Skeletal muscle tissue (tissue), 5 donors: Measurements from ENCODE around the gene HOXA1. TPM values are rescaled to one million over a fixed set of nuclear protein-coding genes. Genes with fewer than 3 reads are reported as not detected.
"Not testable (repeated sequence)": the region's sequence is repeated elsewhere in the genome, so short reads cannot be mapped to it uniquely, and the experiment has no call there.

Experiments used
- H3K27ac ChIP-seq: one replicate; pipeline ENCODE4 v1.7.0; 2013; ENCODE audit warnings: mild to moderate bottlenecking, low read depth, low read length, inconsistent platforms
- H3K27me3 ChIP-seq, 3 donors: one replicate each; pipeline ENCODE4 v1.7.0; 2013; ENCODE audit warnings: low read length in 3 of 3; ENCODE audit not compliant: control insufficient read depth in 3 of 3, insufficient read depth in 3 of 3
- H3K36me3 ChIP-seq, 3 donors: one replicate each; pipeline ENCODE4 v1.7.0; 2013; ENCODE audit warnings: low read length in 3 of 3; ENCODE audit not compliant: control insufficient read depth in 3 of 3, insufficient read depth in 3 of 3
- H3K4me1 ChIP-seq, 3 donors: one replicate each; pipeline ENCODE4 v1.7.0; 2013; ENCODE audit warnings: low read length in 3 of 3, mild to moderate bottlenecking in 3 of 3; ENCODE audit not compliant: control insufficient read depth in 3 of 3, insufficient read depth in 3 of 3
- H3K4me3 ChIP-seq, 3 donors: one replicate each; pipeline ENCODE4 v1.7.0; 2013; ENCODE audit warnings: low read length in 3 of 3
- H3K9ac ChIP-seq, 3 donors: one replicate each; pipeline ENCODE4 v1.7.0; 2013; ENCODE audit warnings: low read length in 3 of 3, mild to moderate bottlenecking in 3 of 3, moderate library complexity in 2 of 3, low read depth in 1 of 3
- H3K9me3 ChIP-seq, 3 donors: one replicate each; pipeline ENCODE4 v1.7.0; 2013; ENCODE audit warnings: low read length in 3 of 3; ENCODE audit not compliant: control insufficient read depth in 3 of 3
- small RNA-seq: library from RNA; depleted of rRNA; stranded (forward); fragments of <200 nt; gene quantifications from one replicate; pipeline ENCODE3, GENCODE V24; 2014
- total RNA-seq: library from RNA; depleted of rRNA; stranded (reverse); fragments of >200 nt; gene quantifications from one replicate; pipeline ENCODE4 v1.2.3, GENCODE V29; 2014
- donor health status: Osteomylitis.

The HOXA1 gene
- total RNA-seq, 1 donor from 2014 or later, result not detected

- Histone ChIP-seq H3K4me3 (no peak overlapping the region), H3K9ac (no peak overlapping the region), H3K9me3 (no peaks in the 10 kb centered on the region), H3K27me3 (no peaks in the 10 kb centered on the region), H3K36me3 (no peaks in the 10 kb centered on the region), H3K4me1 (no peaks in the 10 kb centered on the region), H3K27ac (no peak overlapping the region)
Observed at GRCh38 chr7:27048438-27048837, 47.4 kb downstream of the HOXA1 start.

GRCh38 chr7:27046854-27047549, 48.8 kb downstream of the HOXA1 start:
- no peak overlapping the region for H3K9ac ChIP-seq
- H3K9me3 ChIP-seq, result no peaks in the 10 kb centered on the region

GRCh38 chr7:27045972-27046371, 49.8 kb downstream of the HOXA1 start:
- not testable (repeated sequence) for H3K27ac ChIP-seq, H3K36me3 ChIP-seq, H3K9me3 ChIP-seq, H3K27me3 ChIP-seq, H3K9ac ChIP-seq, H3K4me1 ChIP-seq, H3K4me3 ChIP-seq

More at GRCh38 chr7:27046854-27047549, 48.8 kb downstream of the HOXA1 start:
- Histone ChIP-seq H3K4me3 (no peak overlapping the region), H3K27ac (no peak overlapping the region), H3K27me3 (no peaks in the 10 kb centered on the region), H3K36me3 (no peaks in the 10 kb centered on the region), H3K4me1 (no peaks in the 10 kb centered on the region)

- not testable (repeated sequence) for H3K4me1 ChIP-seq, H3K27me3 ChIP-seq, H3K9me3 ChIP-seq, H3K27ac ChIP-seq, H3K4me3 ChIP-seq, H3K9ac ChIP-seq, H3K36me3 ChIP-seq
Observed at GRCh38 chr7:27045066-27045465, 50.7 kb downstream of the HOXA1 start.

Small RNAs within 50 kb of the gene (small RNA-seq; reads per million reads assigned to genes)
- gene RF01977, result not detected

Other genes starting within 250 kb of the HOXA1 start
- gene SKAP2, start 231.4 kb downstream of the HOXA1 start, total RNA-seq, result 4.2 TPM
- under 0.01 TPM for gene HOXA2, start 6.7 kb upstream of the HOXA1 start, total RNA-seq
- 2.1 TPM for gene HOXA4, start 34.8 kb upstream of the HOXA1 start, total RNA-seq
- 4.2 TPM for gene HOXA5, start 47.7 kb upstream of the HOXA1 start, total RNA-seq
- gene HOXA6, start 51.8 kb upstream of the HOXA1 start, total RNA-seq, result 3.1 TPM
- gene HOXA3, start 56.6 kb upstream of the HOXA1 start, total RNA-seq, result 3.7 TPM
- 1.6 TPM for gene HOXA7, start 60.7 kb upstream of the HOXA1 start, total RNA-seq
- gene HOXA9, start 69.5 kb upstream of the HOXA1 start, total RNA-seq, result 7.8 TPM
- 13.6 TPM for gene HOXA10, start 78.3 kb upstream of the HOXA1 start, total RNA-seq
- 2.1 TPM for gene HOXA11, start 89.2 kb upstream of the HOXA1 start, total RNA-seq
- 0.52 TPM for gene HOXA13, start 104.1 kb upstream of the HOXA1 start, total RNA-seq
- gene EVX1, start 146.8 kb upstream of the HOXA1 start, total RNA-seq, result not detected